IMR-90 (cell line): ENCODE measurements around the gene INCENP.

Experiments used
- POLR2A ChIP-seq: IDR thresholded peaks from 2 replicates; pipeline ENCODE4 v1.6.1; 2012; ENCODE audit warnings: mild to moderate bottlenecking, low read depth, low read length
- TF ChIP-seq, protein P1 (sequence below): conservative IDR thresholded peaks from 2 replicates; pipeline ENCODE4 v1.5.1; 2012; ENCODE audit warnings: mild to moderate bottlenecking, low read depth, low read length, improper control_type of control experiment
- TF ChIP-seq, protein P2 (sequence below): fragments of 150-350 bp; IDR thresholded peaks from 2 replicates; pipeline ENCODE4 v1.6.1; 2017; ENCODE audit warnings: mild to moderate bottlenecking, antibody characterized with exemption, low read length, low read depth

DNA sequence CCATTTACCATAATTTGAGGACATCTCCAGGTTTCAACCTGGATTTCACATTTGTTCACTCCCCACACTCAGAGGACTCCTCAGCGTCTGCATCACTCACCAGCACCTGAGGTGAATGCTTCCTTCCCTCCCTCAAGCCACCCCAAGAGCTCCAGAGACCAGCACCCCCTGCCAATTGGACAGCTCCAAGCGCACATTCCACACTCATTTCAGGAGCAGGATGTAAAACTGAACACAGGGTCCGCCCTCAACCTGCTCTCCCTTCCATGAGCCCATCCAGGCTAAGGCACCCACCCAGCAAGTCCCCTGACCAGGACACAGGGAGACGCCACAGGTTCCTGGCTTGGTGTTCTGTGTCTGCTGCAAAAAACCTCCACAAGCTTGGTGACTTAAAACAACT is 70.1 kb downstream of the INCENP start:
- TF ChIP-seq, protein P1, sequence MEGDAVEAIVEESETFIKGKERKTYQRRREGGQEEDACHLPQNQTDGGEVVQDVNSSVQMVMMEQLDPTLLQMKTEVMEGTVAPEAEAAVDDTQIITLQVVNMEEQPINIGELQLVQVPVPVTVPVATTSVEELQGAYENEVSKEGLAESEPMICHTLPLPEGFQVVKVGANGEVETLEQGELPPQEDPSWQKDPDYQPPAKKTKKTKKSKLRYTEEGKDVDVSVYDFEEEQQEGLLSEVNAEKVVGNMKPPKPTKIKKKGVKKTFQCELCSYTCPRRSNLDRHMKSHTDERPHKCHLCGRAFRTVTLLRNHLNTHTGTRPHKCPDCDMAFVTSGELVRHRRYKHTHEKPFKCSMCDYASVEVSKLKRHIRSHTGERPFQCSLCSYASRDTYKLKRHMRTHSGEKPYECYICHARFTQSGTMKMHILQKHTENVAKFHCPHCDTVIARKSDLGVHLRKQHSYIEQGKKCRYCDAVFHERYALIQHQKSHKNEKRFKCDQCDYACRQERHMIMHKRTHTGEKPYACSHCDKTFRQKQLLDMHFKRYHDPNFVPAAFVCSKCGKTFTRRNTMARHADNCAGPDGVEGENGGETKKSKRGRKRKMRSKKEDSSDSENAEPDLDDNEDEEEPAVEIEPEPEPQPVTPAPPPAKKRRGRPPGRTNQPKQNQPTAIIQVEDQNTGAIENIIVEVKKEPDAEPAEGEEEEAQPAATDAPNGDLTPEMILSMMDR: no peak
- TF ChIP-seq, protein P2, sequence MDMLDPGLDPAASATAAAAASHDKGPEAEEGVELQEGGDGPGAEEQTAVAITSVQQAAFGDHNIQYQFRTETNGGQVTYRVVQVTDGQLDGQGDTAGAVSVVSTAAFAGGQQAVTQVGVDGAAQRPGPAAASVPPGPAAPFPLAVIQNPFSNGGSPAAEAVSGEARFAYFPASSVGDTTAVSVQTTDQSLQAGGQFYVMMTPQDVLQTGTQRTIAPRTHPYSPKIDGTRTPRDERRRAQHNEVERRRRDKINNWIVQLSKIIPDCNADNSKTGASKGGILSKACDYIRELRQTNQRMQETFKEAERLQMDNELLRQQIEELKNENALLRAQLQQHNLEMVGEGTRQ: no peak
- no peak for TF ChIP-seq POLR2A
